HepG2 (cell line): ENCODE measurements around the gene TSG101. TPM values are rescaled to one million over a fixed set of nuclear protein-coding genes. Genes with fewer than 3 reads are reported as not detected.

Experiments
- AGO2 ChIP-seq: fragments of 200-400 bp; formaldehyde crosslinking; optimal IDR thresholded peaks from 2 replicates; pipeline ENCODE3; 2017; ENCODE audit warnings: mild to moderate bottlenecking, low read depth, low read length, moderate library complexity
- BRCA1 ChIP-seq: sonication (generic); formaldehyde crosslinking; IDR thresholded peaks from 2 replicates; pipeline ENCODE4 v1.4.0; 2020; ENCODE audit warnings: missing genetic modification reagents
- CBX5 ChIP-seq: sonication (generic); formaldehyde crosslinking; IDR thresholded peaks from 2 replicates; pipeline ENCODE4 v1.4.0; 2020; ENCODE audit warnings: missing genetic modification reagents, borderline replicate concordance
- EP300 ChIP-seq, 3 experiments: sonication (generic) in 1 of 3; formaldehyde crosslinking in 1 of 3; IDR thresholded peaks; 2 replicates each; pipeline versions ENCODE4 v1.5.1 to v1.6.1; 2011 to 2020; ENCODE audit warnings: low read depth in 2 of 3, low read length in 2 of 3, borderline replicate concordance in 1 of 3, improper control_type of control experiment in 1 of 3, mild to moderate bottlenecking in 1 of 3, missing genetic modification reagents in 1 of 3, moderate library complexity in 1 of 3
- IRF2 ChIP-seq: IDR thresholded peaks from 2 replicates; pipeline ENCODE4 v1.6.1; 2018; ENCODE audit warnings: missing genetic modification reagents, missing compliant biosample characterization
- KDM6A ChIP-seq: IDR thresholded peaks from 2 replicates; pipeline ENCODE4 v1.6.1; 2016; ENCODE audit warnings: low read depth
- KLF12 ChIP-seq: sonication (generic); formaldehyde crosslinking; IDR thresholded peaks from 2 replicates; pipeline ENCODE4 v1.4.0; 2020; ENCODE audit warnings: missing genetic modification reagents, borderline replicate concordance
- MBNL3 ChIP-seq: fragments of 250-450 bp; sonication (Bioruptor Pico); conservative IDR thresholded peaks from 2 replicates; pipeline ENCODE4 v1.8.0; 2022; ENCODE audit warnings: mild to moderate bottlenecking, inconsistent platforms
- PHF20 ChIP-seq: sonication (generic); formaldehyde crosslinking; IDR thresholded peaks from 2 replicates; pipeline ENCODE4 v1.5.0; 2020; ENCODE audit warnings: mild to moderate bottlenecking, missing genetic modification reagents
- PRDM15 ChIP-seq: sonication (generic); formaldehyde crosslinking; IDR thresholded peaks from 2 replicates; pipeline ENCODE4 v1.4.0; 2020; ENCODE audit warnings: missing genetic modification reagents
- PRPF4 ChIP-seq: fragments of 200-400 bp; formaldehyde crosslinking; IDR thresholded peaks from 2 replicates; pipeline ENCODE4 v1.6.1; 2016; ENCODE audit warnings: low read length, low read depth; ENCODE audit not compliant: poor library complexity, severe bottlenecking
- SIX4 ChIP-seq: sonication (generic); formaldehyde crosslinking; IDR thresholded peaks from 2 replicates; pipeline ENCODE4 v1.4.0; 2020; ENCODE audit warnings: missing genetic modification reagents
- SNRNP70 ChIP-seq: fragments of 200-400 bp; formaldehyde crosslinking; IDR thresholded peaks from 2 replicates; pipeline ENCODE4 v1.6.1; 2017; ENCODE audit warnings: mild to moderate bottlenecking, low read depth, low read length, moderate library complexity
- SRSF9 ChIP-seq: fragments of 200-400 bp; formaldehyde crosslinking; IDR thresholded peaks from 2 replicates; pipeline ENCODE4 v1.6.1; 2018; ENCODE audit warnings: borderline replicate concordance, mild to moderate bottlenecking, low read depth, low read length; ENCODE audit not compliant: insufficient read depth, poor library complexity, severe bottlenecking
- TCF7 ChIP-seq: sonication (generic); IDR thresholded peaks from 2 replicates; pipeline ENCODE4 v1.6.1; 2016; ENCODE audit warnings: antibody characterized with exemption, low read depth
- TEAD2 ChIP-seq: sonication (generic); formaldehyde crosslinking; IDR thresholded peaks from 2 replicates; pipeline ENCODE4 v1.9.0; 2021; ENCODE audit warnings: missing genetic modification reagents
- TMF1 ChIP-seq: sonication (generic); formaldehyde crosslinking; IDR thresholded peaks from 2 replicates; pipeline ENCODE4 v1.8.1; 2022; ENCODE audit warnings: low read depth, missing genetic modification reagents
- ZBTB1 ChIP-seq: sonication (generic); formaldehyde crosslinking; IDR thresholded peaks from 2 replicates; pipeline ENCODE4 v1.4.0; 2020; ENCODE audit warnings: missing genetic modification reagents, borderline replicate concordance
- ZMYM4 ChIP-seq: sonication (generic); formaldehyde crosslinking; IDR thresholded peaks from 2 replicates; pipeline ENCODE4 v1.8.1; 2023; ENCODE audit warnings: mild to moderate bottlenecking, missing genetic modification reagents
- ZNF567 ChIP-seq: sonication (generic); formaldehyde crosslinking; IDR thresholded peaks from 2 replicates; pipeline ENCODE4 v1.8.1; 2023; ENCODE audit warnings: mild to moderate bottlenecking, missing genetic modification reagents, borderline replicate concordance
- ZNF605 ChIP-seq: sonication (generic); formaldehyde crosslinking; IDR thresholded peaks from 2 replicates; pipeline ENCODE4 v1.8.0; 2022; ENCODE audit warnings: mild to moderate bottlenecking, missing genetic modification reagents
- ZNF724P ChIP-seq: sonication (generic); formaldehyde crosslinking; IDR thresholded peaks from 2 replicates; pipeline ENCODE4 v1.8.0; 2022; ENCODE audit warnings: missing genetic modification reagents, borderline replicate concordance
- ZNF776 ChIP-seq: sonication (generic); formaldehyde crosslinking; IDR thresholded peaks from 2 replicates; pipeline ENCODE4 v1.4.0; 2020; ENCODE audit warnings: mild to moderate bottlenecking, missing genetic modification reagents
- polyA plus RNA-seq, 8 experiments: library from polyadenylated mRNA; depleted of rRNA in 3 of 8; stranded (reverse) in 7 of 8; unstranded in 1 of 8; fragments of >200 nt; fragmentation: Illumina TruSeq in 4 of 8; extraction: Trizol in 4 of 8; gene quantifications; 2 replicates each; pipeline versions ENCODE4 v1.2.1 to v1.2.3, GENCODE V29; 2011 to 2016; ENCODE audit warnings: low read depth in 4 of 8, missing spikeins in 1 of 8, mixed read lengths in 1 of 8; ENCODE audit not compliant: insufficient read depth in 1 of 8
- total RNA-seq, 5 experiments: library from RNA; depleted of rRNA; stranded (reverse); fragments of >200 nt; fragmentation: Illumina TruSeq; extraction: Trizol; gene quantifications; 2 replicates each; pipeline ENCODE4 v1.2.3, GENCODE V29; 2016; ENCODE audit warnings: low read depth in 1 of 5
- TF ChIP-seq, protein P1 (sequence below): sonication (generic); formaldehyde crosslinking; IDR thresholded peaks from 2 replicates; pipeline ENCODE4 v1.4.0; 2020; ENCODE audit warnings: mild to moderate bottlenecking, missing genetic modification reagents
- TF ChIP-seq, protein P2 (sequence below): sonication (generic); formaldehyde crosslinking; IDR thresholded peaks from 2 replicates; pipeline ENCODE4 v1.4.0; 2020; ENCODE audit warnings: missing genetic modification reagents, borderline replicate concordance

TSG101 gene
- total and polyA plus RNA-seq, 2 of the 13 experiments (the other 11 are each of a cell fraction or from before 2014, with no cell fraction given), result 69.3 to 206 TPM

DNA sequence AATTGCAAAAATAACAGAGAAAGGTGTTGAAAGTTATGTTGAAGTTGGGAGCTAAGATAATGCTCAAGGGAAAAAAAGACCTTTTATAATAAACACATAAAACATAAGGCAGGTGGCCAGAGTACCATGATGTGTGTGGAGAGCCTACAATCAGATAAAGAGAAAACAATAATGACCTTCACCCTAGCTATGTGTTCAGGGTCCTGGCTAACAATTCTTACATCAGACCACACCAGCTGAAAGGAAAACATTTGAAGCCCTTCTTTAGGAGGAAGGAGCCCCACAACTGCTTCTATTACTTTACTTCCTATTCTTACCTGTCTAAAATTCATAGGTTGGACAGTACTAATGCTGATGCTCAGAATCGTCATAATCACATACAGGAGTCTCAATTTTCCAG, 2.5 kb downstream of the TSG101 start (continued):
- peak in 1 of 2 experiments; percentile 21; a peak in 1 of 4 replicates for TF ChIP-seq EP300 (IDR thresholded peaks at IDR 0.05; ENCODE audit: low read depth in 2 of 2, low read length in 2 of 2)
- no peak for TF ChIP-seq EP300 (CRISPR knock-in tag; IDR thresholded peaks at IDR 0.05; ENCODE audit: borderline replicate concordance)
- TF ChIP-seq PHF20 (CRISPR knock-in tag), result no peak
- no peak for TF ChIP-seq SIX4 (CRISPR knock-in tag)
- TF ChIP-seq KDM6A, result 0 out of 2 replicates have a peak, but pooled peaks have one; percentile 16
- TF ChIP-seq ZMYM4 (CRISPR knock-in tag), result no peak
- no peak for TF ChIP-seq SRSF9
- no peak for TF ChIP-seq KLF12 (CRISPR knock-in tag)
- no peak for TF ChIP-seq TEAD2 (CRISPR knock-in tag)
- no peak for TF ChIP-seq IRF2 (CRISPR knock-in tag)
- TF ChIP-seq, protein P1, sequence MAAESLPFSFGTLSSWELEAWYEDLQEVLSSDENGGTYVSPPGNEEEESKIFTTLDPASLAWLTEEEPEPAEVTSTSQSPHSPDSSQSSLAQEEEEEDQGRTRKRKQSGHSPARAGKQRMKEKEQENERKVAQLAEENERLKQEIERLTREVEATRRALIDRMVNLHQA, result no peak
- no peak for TF ChIP-seq ZNF605 (CRISPR knock-in tag)
- no peak for TF ChIP-seq PRDM15 (CRISPR knock-in tag)
- no peak for TF ChIP-seq MBNL3 (CRISPR knock-in tag)
- no peak for TF ChIP-seq AGO2
- no peak for TF ChIP-seq ZNF724P (CRISPR knock-in tag)
- TF ChIP-seq PRPF4, result no peak
- no peak for TF ChIP-seq BRCA1 (CRISPR knock-in tag)
- no peak for TF ChIP-seq TMF1
- no peak for TF ChIP-seq ZBTB1 (CRISPR knock-in tag)
- no peak for TF ChIP-seq TCF7
- TF ChIP-seq SNRNP70, result no peak
- no peak for TF ChIP-seq ZNF567 (CRISPR knock-in tag)
- TF ChIP-seq, protein P2, sequence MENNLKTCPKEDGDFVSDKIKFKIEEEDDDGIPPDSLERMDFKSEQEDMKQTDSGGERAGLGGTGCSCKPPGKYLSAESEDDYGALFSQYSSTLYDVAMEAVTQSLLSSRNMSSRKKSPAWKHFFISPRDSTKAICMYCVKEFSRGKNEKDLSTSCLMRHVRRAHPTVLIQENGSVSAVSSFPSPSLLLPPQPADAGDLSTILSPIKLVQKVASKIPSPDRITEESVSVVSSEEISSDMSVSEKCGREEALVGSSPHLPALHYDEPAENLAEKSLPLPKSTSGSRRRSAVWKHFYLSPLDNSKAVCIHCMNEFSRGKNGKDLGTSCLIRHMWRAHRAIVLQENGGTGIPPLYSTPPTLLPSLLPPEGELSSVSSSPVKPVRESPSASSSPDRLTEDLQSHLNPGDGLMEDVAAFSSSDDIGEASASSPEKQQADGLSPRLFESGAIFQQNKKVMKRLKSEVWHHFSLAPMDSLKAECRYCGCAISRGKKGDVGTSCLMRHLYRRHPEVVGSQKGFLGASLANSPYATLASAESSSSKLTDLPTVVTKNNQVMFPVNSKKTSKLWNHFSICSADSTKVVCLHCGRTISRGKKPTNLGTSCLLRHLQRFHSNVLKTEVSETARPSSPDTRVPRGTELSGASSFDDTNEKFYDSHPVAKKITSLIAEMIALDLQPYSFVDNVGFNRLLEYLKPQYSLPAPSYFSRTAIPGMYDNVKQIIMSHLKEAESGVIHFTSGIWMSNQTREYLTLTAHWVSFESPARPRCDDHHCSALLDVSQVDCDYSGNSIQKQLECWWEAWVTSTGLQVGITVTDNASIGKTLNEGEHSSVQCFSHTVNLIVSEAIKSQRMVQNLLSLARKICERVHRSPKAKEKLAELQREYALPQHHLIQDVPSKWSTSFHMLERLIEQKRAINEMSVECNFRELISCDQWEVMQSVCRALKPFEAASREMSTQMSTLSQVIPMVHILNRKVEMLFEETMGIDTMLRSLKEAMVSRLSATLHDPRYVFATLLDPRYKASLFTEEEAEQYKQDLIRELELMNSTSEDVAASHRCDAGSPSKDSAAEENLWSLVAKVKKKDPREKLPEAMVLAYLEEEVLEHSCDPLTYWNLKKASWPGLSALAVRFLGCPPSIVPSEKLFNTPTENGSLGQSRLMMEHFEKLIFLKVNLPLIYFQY (CRISPR knock-in tag), result no peak
- TF ChIP-seq CBX5, result no peak
- TF ChIP-seq ZNF776, result no peak
